ENCODE data around the gene CCL4L2.

DNA sequence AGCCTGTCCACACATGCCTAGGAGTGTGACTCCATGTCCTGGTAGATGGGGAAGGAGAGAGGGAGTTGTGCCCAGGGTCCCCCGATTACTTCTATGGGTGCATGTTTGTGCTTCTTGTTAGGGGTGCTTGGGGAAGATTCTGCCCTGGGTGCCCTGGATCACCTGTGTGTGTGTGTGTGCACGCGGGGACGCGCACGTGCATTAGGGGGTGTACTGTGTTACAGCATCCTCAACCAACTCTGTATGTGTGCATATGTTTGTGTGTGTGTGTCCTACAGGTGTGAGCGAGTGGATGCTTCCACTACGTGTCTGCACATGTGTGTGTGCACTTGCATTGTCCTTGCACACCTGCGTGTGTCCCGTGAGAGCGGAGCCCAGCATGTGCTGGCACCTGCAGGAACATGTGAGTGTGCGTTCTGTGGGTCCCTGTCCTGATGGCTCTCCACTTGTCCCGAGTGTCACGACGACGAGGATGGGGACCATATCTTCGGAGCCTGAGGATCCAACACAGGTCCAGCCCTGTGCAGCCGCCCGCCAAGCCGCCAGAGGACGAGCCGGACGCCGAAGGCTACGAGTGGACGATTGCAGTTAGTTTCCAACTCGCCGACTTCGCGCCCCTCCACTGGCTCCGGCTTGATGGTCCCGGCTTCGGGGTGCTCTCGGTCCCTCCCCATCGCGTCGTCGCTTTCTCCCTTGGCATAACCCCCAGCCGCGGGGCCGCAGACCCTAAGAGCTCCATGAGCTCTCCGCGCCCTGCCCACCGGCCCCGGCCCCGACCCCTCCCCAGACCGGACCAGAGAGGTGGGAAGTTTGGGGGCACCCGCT lies 28.5 kb upstream of the CCL4L2 start:
- TF ChIP-seq ZNF8 (CRISPR knock-in tag; IDR thresholded peaks at IDR 0.05): no peak
- no peak for TF ChIP-seq SNAI2 (CRISPR knock-in tag; IDR thresholded peaks at IDR 0.05)
- TF ChIP-seq, protein P1, sequence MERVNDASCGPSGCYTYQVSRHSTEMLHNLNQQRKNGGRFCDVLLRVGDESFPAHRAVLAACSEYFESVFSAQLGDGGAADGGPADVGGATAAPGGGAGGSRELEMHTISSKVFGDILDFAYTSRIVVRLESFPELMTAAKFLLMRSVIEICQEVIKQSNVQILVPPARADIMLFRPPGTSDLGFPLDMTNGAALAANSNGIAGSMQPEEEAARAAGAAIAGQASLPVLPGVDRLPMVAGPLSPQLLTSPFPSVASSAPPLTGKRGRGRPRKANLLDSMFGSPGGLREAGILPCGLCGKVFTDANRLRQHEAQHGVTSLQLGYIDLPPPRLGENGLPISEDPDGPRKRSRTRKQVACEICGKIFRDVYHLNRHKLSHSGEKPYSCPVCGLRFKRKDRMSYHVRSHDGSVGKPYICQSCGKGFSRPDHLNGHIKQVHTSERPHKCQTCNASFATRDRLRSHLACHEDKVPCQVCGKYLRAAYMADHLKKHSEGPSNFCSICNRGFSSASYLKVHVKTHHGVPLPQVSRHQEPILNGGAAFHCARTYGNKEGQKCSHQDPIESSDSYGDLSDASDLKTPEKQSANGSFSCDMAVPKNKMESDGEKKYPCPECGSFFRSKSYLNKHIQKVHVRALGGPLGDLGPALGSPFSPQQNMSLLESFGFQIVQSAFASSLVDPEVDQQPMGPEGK (CRISPR knock-in tag; IDR thresholded peaks at IDR 0.05; ENCODE audit: borderline replicate concordance): no peak
- no peak for TF ChIP-seq PPARA (CRISPR knock-in tag; IDR thresholded peaks at IDR 0.05; ENCODE audit: borderline replicate concordance)
- TF ChIP-seq, protein P2, sequence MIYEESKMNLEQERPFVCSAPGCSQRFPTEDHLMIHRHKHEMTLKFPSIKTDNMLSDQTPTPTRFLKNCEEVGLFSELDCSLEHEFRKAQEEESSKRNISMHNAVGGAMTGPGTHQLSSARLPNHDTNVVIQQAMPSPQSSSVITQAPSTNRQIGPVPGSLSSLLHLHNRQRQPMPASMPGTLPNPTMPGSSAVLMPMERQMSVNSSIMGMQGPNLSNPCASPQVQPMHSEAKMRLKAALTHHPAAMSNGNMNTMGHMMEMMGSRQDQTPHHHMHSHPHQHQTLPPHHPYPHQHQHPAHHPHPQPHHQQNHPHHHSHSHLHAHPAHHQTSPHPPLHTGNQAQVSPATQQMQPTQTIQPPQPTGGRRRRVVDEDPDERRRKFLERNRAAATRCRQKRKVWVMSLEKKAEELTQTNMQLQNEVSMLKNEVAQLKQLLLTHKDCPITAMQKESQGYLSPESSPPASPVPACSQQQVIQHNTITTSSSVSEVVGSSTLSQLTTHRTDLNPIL (CRISPR knock-in tag; IDR thresholded peaks at IDR 0.05; ENCODE audit: low read depth): no peak
- TF ChIP-seq ESRRG (CRISPR knock-in tag; IDR thresholded peaks at IDR 0.05): no peak
- TF ChIP-seq ZFP30 (CRISPR knock-in tag; IDR thresholded peaks at IDR 0.05): no peak

Measured in SK-N-SH treated with all-trans-retinoic acid at 6 μM for 48 hours (cell line).